GM21619 (cell line): ENCODE measurements around the gene CNTN6.
"Not testable (repeated sequence)": the region's sequence is repeated elsewhere in the genome, so short reads cannot be mapped to it uniquely, and the experiment has no call there.

ENCODE experiments used
- ATAC-seq: cut with Tn5 transposase; IDR thresholded peaks from one replicate; pipeline ENCODE4 v1.9.1; 2021; ENCODE audit not compliant: unreplicated experiment

Gene CNTN6

GRCh38 chr3:1272546-1273265, 179.9 kb downstream of the CNTN6 start:
- no peak for ATAC-seq

GRCh38 chr3:1275495-1275894, 182.7 kb downstream of the CNTN6 start:
- ATAC-seq: no peak

GRCh38 chr3:1287815-1288214, 195.0 kb downstream of the CNTN6 start:
- ATAC-seq: no peak

- ATAC-seq: no peak
Measured at GRCh38 chr3:1288805-1289494, 196.1 kb downstream of the CNTN6 start.

GRCh38 chr3:1292571-1293071, 199.8 kb downstream of the CNTN6 start:
- no peak for ATAC-seq

GRCh38 chr3:1294586-1294985, 201.8 kb downstream of the CNTN6 start:
- no peak for ATAC-seq

- no peak for ATAC-seq
Measured at GRCh38 chr3:1318296-1319005, 225.6 kb downstream of the CNTN6 start.

- no peak for ATAC-seq
Measured at GRCh38 chr3:1326546-1326945, 233.7 kb downstream of the CNTN6 start.

- ATAC-seq: no peak
Measured at GRCh38 chr3:1330107-1330506, 237.3 kb downstream of the CNTN6 start.

- no peak for ATAC-seq
Measured at GRCh38 chr3:1346386-1346785, 253.6 kb downstream of the CNTN6 start.

GRCh38 chr3:1348547-1348946, 255.7 kb downstream of the CNTN6 start:
- ATAC-seq: no peak

- ATAC-seq: no peak
Measured at GRCh38 chr3:1350885-1351284, 258.1 kb downstream of the CNTN6 start.

GRCh38 chr3:1355691-1356090, 262.9 kb downstream of the CNTN6 start:
- ATAC-seq: no peak

- ATAC-seq: no peak
Measured at GRCh38 chr3:1356101-1356500, 263.3 kb downstream of the CNTN6 start.

- ATAC-seq: no peak
Measured at GRCh38 chr3:1365528-1365927, 272.7 kb downstream of the CNTN6 start.

- ATAC-seq: no peak
Measured at GRCh38 chr3:1374471-1374870, 281.6 kb downstream of the CNTN6 start.

- no peak for ATAC-seq
Measured at GRCh38 chr3:1375145-1375544, 282.3 kb downstream of the CNTN6 start.

GRCh38 chr3:1380926-1381646, 288.3 kb downstream of the CNTN6 start:
- ATAC-seq: peak; percentile 83

- ATAC-seq: peak; percentile 32
Measured at GRCh38 chr3:1381647-1382036, 288.8 kb downstream of the CNTN6 start.

- not testable (repeated sequence) for ATAC-seq
Measured at GRCh38 chr3:1387396-1387905, 294.6 kb downstream of the CNTN6 start.

- ATAC-seq: no peak
Measured at GRCh38 chr3:1394188-1394587, 301.4 kb downstream of the CNTN6 start.
